Occipital lobe (tissue), 2 donors: Measurements from ENCODE around the gene MAP3K13. TPM values are rescaled to one million over a fixed set of nuclear protein-coding genes. Genes with fewer than 3 reads are reported as not detected.

Experiments used
- DNase-seq: peaks from one replicate; lab custom pipeline; 2025; lab: John Stamatoyannopoulos, UW
- total RNA-seq: library from RNA; depleted of rRNA; stranded (reverse); fragments of >200 nt; gene quantifications from one replicate; pipeline ENCODE4 v1.2.3, GENCODE V29; 2014

Gene MAP3K13
- total RNA-seq, 1 donor from 2014 or later: 46.8 TPM

GRCh38 chr3:185507883-185508282, 144.9 kb downstream of the MAP3K13 start:
- no peak for DNase-seq

GRCh38 chr3:185508335-185508991, 145.5 kb downstream of the MAP3K13 start:
- no peak for DNase-seq

GRCh38 chr3:185511711-185512110, 148.8 kb downstream of the MAP3K13 start:
- DNase-seq: no peak

- no peak for DNase-seq
Measured at GRCh38 chr3:185517387-185518130, 154.6 kb downstream of the MAP3K13 start.

- no peak for DNase-seq
Measured at GRCh38 chr3:185519021-185519420, 156.1 kb downstream of the MAP3K13 start.

- DNase-seq: no peak
Measured at GRCh38 chr3:185521349-185522138, 158.6 kb downstream of the MAP3K13 start.

- no peak for DNase-seq
Measured at GRCh38 chr3:185526349-185526951, 163.5 kb downstream of the MAP3K13 start.

GRCh38 chr3:185527364-185527763, 164.4 kb downstream of the MAP3K13 start:
- DNase-seq: no peak

- DNase-seq: no peak
Measured at GRCh38 chr3:185528532-185528931, 165.6 kb downstream of the MAP3K13 start.

GRCh38 chr3:185530856-185531255, 167.9 kb downstream of the MAP3K13 start:
- DNase-seq: no peak

- DNase-seq: peak; percentile 3
Measured at GRCh38 chr3:185532901-185533300, 170.0 kb downstream of the MAP3K13 start.

- no peak for DNase-seq
Measured at GRCh38 chr3:185534511-185534910, 171.6 kb downstream of the MAP3K13 start.

GRCh38 chr3:185537369-185537970, 174.5 kb downstream of the MAP3K13 start:
- no peak for DNase-seq

Other genes with a start within 250 kb of the MAP3K13 start
- gene C3orf70, start 210.1 kb upstream of the MAP3K13 start, total RNA-seq: 26.8 TPM
- 1.4 TPM for gene EHHADH, start 109.1 kb upstream of the MAP3K13 start, total RNA-seq
- 12.9 TPM for gene TMEM41A, start 135.9 kb downstream of the MAP3K13 start, total RNA-seq
- not detected for gene LIPH, start 189.5 kb downstream of the MAP3K13 start, total RNA-seq
- 43.5 TPM for gene SENP2, start 223.2 kb downstream of the MAP3K13 start, total RNA-seq